ENCODE data around the gene RRM2.

RRM2 gene

DNA sequence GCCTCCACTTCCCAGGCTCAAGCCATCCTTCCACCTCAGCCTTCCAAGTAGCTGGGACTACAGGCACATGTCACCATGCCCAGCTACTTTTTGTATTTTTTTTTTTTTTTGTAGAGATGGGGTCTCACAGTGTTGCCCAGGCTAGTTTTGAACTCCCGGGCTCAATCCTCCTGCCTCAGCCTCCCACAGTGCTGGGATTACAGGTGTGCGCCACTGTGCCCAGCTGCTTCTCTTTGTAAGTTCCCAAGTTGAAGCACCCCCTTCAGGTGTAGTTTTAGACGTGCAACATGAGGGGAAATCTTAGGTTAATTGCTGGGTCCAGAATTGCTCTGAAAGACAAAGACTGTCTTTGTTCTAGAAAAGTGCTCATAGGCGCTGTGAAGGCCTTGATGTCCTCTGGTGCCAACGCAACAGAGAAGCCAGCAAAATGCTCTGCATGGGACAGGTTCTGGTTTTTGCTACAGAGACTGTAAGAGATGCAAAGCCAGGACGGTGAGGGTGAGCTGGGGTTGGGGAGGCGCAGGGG is 46.6 kb downstream of the RRM2 start:
- no peak overlapping the region for H3K4me3 ChIP-seq (ENCODE audit: low read length)
- H3K27me3 ChIP-seq (ENCODE audit: control insufficient read depth, insufficient read depth, low read length) = no peaks in the 10 kb centered on the region
- H3K36me3 ChIP-seq (ENCODE audit: insufficient read depth, low read length) = no peaks in the 10 kb centered on the region
- no peak overlapping the region for H3K9ac ChIP-seq (ENCODE audit: low read depth, low read length)
- H3K4me2 ChIP-seq (ENCODE audit: low read length) = no peak overlapping the region
- no peaks in the 10 kb centered on the region for H3K9me3 ChIP-seq (replicated peaks; ENCODE audit: low read length)
- H3K4me1 ChIP-seq (ENCODE audit: control insufficient read depth, insufficient read depth, low read length) = peaks cover 24% of the 10 kb centered on the region

GRCh38 chr2:10169581-10169980 is 47.0 kb downstream of the RRM2 start:
- H3K4me1 ChIP-seq (ENCODE audit: control insufficient read depth, insufficient read depth, low read length) = peaks cover 24% of the 10 kb centered on the region

DNA sequence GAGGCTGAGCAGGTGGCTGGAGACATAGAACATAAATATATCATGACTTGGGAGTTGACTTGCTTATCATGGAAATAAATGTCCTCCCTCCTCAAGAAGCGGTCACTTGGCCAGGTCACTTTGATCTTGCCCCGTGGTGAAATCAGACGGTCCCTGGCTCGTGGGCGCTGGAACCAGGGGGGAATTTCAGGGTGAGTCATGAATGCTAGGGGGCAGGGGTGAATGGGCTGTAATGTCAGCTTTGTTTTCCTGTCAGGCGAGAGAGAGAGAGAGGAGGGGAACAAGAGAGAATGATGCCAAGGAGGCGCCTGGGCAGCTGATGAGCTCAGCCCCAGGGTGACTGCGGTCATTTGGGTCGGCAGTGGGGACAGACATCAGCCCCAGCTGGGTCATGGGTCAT is 47.7 kb downstream of the RRM2 start:
- Histone ChIP-seq H3K4me2 (ENCODE audit: low read length) (peak overlapping the region; percentile 48), H3K9ac (ENCODE audit: low read depth, low read length) (no peak overlapping the region), H3K4me1 (ENCODE audit: control insufficient read depth, insufficient read depth, low read length) (peaks cover 24% of the 10 kb centered on the region), H3K9me3 (replicated peaks; ENCODE audit: low read length) (no peaks in the 10 kb centered on the region), H3K36me3 (ENCODE audit: insufficient read depth, low read length) (no peaks in the 10 kb centered on the region), H3K27me3 (ENCODE audit: control insufficient read depth, insufficient read depth, low read length) (no peaks in the 10 kb centered on the region), H3K4me3 (ENCODE audit: low read length) (no peak overlapping the region)

More at GRCh38 chr2:10169581-10169980, 47.0 kb downstream of the RRM2 start:
- H3K4me3 ChIP-seq (ENCODE audit: low read length) = no peak overlapping the region
- H3K4me2 ChIP-seq (ENCODE audit: low read length) = peak overlapping the region; percentile 48
- H3K27me3 ChIP-seq (ENCODE audit: control insufficient read depth, insufficient read depth, low read length) = no peaks in the 10 kb centered on the region
- no peaks in the 10 kb centered on the region for H3K9me3 ChIP-seq (replicated peaks; ENCODE audit: low read length)
- no peaks in the 10 kb centered on the region for H3K36me3 ChIP-seq (ENCODE audit: insufficient read depth, low read length)
- no peak overlapping the region for H3K9ac ChIP-seq (ENCODE audit: low read depth, low read length)

- no peaks in the 10 kb centered on the region for H3K9me3 ChIP-seq (replicated peaks; ENCODE audit: low read length)
- no peak overlapping the region for H3K4me2 ChIP-seq (ENCODE audit: low read length)
- H3K4me3 ChIP-seq (ENCODE audit: low read length) = no peak overlapping the region
- peaks cover 24% of the 10 kb centered on the region for H3K4me1 ChIP-seq (ENCODE audit: control insufficient read depth, insufficient read depth, low read length)
- H3K36me3 ChIP-seq (ENCODE audit: insufficient read depth, low read length) = no peaks in the 10 kb centered on the region
- no peaks in the 10 kb centered on the region for H3K27me3 ChIP-seq (ENCODE audit: control insufficient read depth, insufficient read depth, low read length)
- H3K9ac ChIP-seq (ENCODE audit: low read depth, low read length) = no peak overlapping the region
Observed at GRCh38 chr2:10171006-10171800, 48.7 kb downstream of the RRM2 start.

DNA sequence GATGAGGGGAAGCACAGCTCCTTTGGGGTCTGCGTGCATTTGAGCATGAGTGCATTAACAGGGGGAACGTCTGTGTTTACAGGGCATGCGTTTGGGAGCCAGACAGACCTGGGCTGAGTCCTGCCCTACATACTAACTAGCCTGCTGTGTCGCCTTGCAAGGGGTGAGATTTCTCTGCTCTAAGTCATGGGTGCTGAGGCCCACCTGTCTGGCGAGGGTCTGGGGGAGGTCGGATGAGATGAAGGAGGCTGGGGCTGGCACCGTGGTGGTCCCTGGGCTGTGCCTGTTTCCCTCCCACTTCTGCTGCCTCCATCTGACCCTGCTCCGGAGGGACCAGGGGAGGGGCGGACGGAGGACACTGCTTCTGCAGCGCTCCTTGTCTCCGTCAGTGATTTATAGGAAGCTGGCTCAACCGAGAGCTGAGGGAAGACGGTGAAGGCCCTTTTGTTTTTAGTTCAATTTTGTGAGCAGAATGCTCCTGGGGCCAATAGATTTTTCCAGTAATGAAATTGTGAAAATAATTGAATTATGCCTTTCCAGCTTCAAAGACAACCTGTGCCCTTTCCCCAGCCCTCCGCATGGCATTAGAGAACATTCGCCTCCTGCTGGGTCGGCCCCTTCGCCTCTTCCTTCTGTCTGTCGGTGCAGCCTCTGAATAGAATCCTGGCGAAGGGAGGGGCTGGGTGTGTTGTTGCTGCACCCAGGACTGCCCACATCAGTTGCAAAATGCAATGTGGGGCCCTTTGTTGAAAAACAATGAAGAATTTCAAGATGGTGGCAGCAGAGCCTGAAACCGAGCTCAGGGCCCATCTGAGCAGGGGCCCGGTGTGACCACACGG is 49.7 kb downstream of the RRM2 start:
- Histone ChIP-seq H3K9me3 (replicated peaks; ENCODE audit: low read length) (no peaks in the 10 kb centered on the region), H3K9ac (ENCODE audit: low read depth, low read length) (no peak overlapping the region), H3K4me3 (ENCODE audit: low read length) (no peak overlapping the region), H3K36me3 (ENCODE audit: insufficient read depth, low read length) (no peaks in the 10 kb centered on the region), H3K27me3 (ENCODE audit: control insufficient read depth, insufficient read depth, low read length) (no peaks in the 10 kb centered on the region), H3K4me2 (ENCODE audit: low read length) (no peak overlapping the region), H3K4me1 (ENCODE audit: control insufficient read depth, insufficient read depth, low read length) (peaks cover 24% of the 10 kb centered on the region)

DNA sequence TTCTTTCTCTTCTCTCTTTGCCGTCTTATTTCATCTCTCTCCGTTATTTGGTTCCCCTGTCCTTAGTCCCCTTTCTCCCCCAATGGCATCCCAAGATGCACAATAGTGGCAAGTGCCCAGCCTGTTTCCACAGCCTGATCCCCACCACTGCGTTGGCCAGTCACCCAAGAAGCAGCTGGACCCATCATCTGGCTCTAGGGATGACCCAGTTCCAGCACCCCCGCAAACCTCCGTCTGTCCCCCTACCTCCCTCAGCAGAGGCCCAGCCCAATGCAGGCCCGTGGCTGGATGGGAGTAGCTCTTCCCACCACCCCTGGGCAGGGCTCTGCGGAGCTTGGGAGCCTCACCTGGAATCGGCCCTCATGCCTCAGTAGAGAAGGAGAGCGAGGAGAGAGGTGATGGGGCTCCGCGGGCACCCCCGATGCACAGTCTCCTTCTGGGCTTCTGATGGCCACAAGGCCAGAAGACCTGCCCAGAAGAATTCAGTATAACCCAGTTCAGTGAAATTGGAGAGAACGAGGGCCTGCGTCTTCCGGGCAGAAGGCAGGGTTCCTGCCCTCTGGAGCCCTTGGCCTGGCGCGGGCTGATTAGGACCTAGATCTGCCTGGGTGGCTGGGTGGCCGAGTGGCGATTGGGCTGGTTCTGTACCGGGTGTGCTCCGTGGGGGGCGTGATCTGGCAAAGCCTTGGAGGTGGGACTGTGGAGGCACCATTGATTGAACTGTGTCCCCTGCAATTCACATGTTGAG is 50.9 kb downstream of the RRM2 start:
- no peak overlapping the region for H3K9ac ChIP-seq (ENCODE audit: low read depth, low read length)
- H3K27me3 ChIP-seq (ENCODE audit: control insufficient read depth, insufficient read depth, low read length) = no peaks in the 10 kb centered on the region
- no peak overlapping the region for H3K4me2 ChIP-seq (ENCODE audit: low read length)
- peaks cover 24% of the 10 kb centered on the region for H3K4me1 ChIP-seq (ENCODE audit: control insufficient read depth, insufficient read depth, low read length)
- no peak overlapping the region for H3K4me3 ChIP-seq (ENCODE audit: low read length)
- H3K36me3 ChIP-seq (ENCODE audit: insufficient read depth, low read length) = no peaks in the 10 kb centered on the region
- no peaks in the 10 kb centered on the region for H3K9me3 ChIP-seq (replicated peaks; ENCODE audit: low read length)

- Histone ChIP-seq H3K4me1 (ENCODE audit: control insufficient read depth, insufficient read depth, low read length) (peaks cover 24% of the 10 kb centered on the region), H3K27me3 (ENCODE audit: control insufficient read depth, insufficient read depth, low read length) (no peaks in the 10 kb centered on the region), H3K9me3 (replicated peaks; ENCODE audit: low read length) (no peaks in the 10 kb centered on the region), H3K4me2 (ENCODE audit: low read length) (no peak overlapping the region), H3K9ac (ENCODE audit: low read depth, low read length) (no peak overlapping the region), H3K36me3 (ENCODE audit: insufficient read depth, low read length) (no peaks in the 10 kb centered on the region), H3K4me3 (ENCODE audit: low read length) (no peak overlapping the region)
Observed at GRCh38 chr2:10174173-10174572, 51.6 kb downstream of the RRM2 start.

- Histone ChIP-seq H3K4me1 (ENCODE audit: control insufficient read depth, insufficient read depth, low read length) (peaks cover 12% of the 10 kb centered on the region), H3K4me2 (ENCODE audit: low read length) (no peak overlapping the region), H3K9me3 (replicated peaks; ENCODE audit: low read length) (no peaks in the 10 kb centered on the region), H3K4me3 (ENCODE audit: low read length) (no peak overlapping the region), H3K27me3 (ENCODE audit: control insufficient read depth, insufficient read depth, low read length) (no peaks in the 10 kb centered on the region), H3K9ac (ENCODE audit: low read depth, low read length) (no peak overlapping the region), H3K36me3 (ENCODE audit: insufficient read depth, low read length) (no peaks in the 10 kb centered on the region)
Observed at GRCh38 chr2:10175441-10175840, 52.9 kb downstream of the RRM2 start.

- no peak overlapping the region for H3K9ac ChIP-seq (ENCODE audit: low read depth, low read length)
- no peaks in the 10 kb centered on the region for H3K27me3 ChIP-seq (ENCODE audit: control insufficient read depth, insufficient read depth, low read length)
- H3K4me2 ChIP-seq (ENCODE audit: low read length) = no peak overlapping the region
- no peaks in the 10 kb centered on the region for H3K36me3 ChIP-seq (ENCODE audit: insufficient read depth, low read length)
- no peaks in the 10 kb centered on the region for H3K4me1 ChIP-seq (ENCODE audit: control insufficient read depth, insufficient read depth, low read length)
- H3K4me3 ChIP-seq (ENCODE audit: low read length) = no peak overlapping the region
- H3K9me3 ChIP-seq (replicated peaks; ENCODE audit: low read length) = no peaks in the 10 kb centered on the region
Observed at GRCh38 chr2:10178751-10179150, 56.2 kb downstream of the RRM2 start.

DNA sequence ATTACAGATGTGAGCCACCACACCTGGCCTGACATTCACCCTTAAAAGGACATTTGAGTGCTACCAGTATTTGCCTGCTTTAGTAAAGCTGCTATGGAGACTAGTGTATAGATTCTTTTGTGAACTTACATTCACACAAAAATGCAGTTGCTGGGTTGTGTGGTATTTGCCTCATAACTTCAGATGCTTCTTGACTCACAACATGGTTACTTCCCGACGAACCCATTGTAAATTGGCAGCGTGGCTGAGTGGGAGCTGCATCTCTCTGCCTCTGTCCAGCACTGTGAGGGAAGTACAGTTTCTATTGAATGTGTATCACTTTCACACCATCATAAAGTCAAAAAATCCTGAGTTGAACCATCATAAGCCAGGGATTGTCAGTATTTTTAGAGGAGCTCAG is 56.9 kb downstream of the RRM2 start:
- no peaks in the 10 kb centered on the region for H3K4me1 ChIP-seq (ENCODE audit: control insufficient read depth, insufficient read depth, low read length)
- H3K27me3 ChIP-seq (ENCODE audit: control insufficient read depth, insufficient read depth, low read length) = no peaks in the 10 kb centered on the region
- H3K9me3 ChIP-seq (replicated peaks; ENCODE audit: low read length) = no peaks in the 10 kb centered on the region
- no peak overlapping the region for H3K9ac ChIP-seq (ENCODE audit: low read depth, low read length)
- H3K4me2 ChIP-seq (ENCODE audit: low read length) = no peak overlapping the region
- no peaks in the 10 kb centered on the region for H3K36me3 ChIP-seq (ENCODE audit: insufficient read depth, low read length)
- H3K4me3 ChIP-seq (ENCODE audit: low read length) = no peak overlapping the region

- H3K4me2 ChIP-seq (ENCODE audit: low read length) = no peak overlapping the region
- H3K9me3 ChIP-seq (replicated peaks; ENCODE audit: low read length) = no peaks in the 10 kb centered on the region
- no peak overlapping the region for H3K9ac ChIP-seq (ENCODE audit: low read depth, low read length)
- no peaks in the 10 kb centered on the region for H3K36me3 ChIP-seq (ENCODE audit: insufficient read depth, low read length)
- peaks cover 3% of the 10 kb centered on the region for H3K4me1 ChIP-seq (ENCODE audit: control insufficient read depth, insufficient read depth, low read length)
- H3K4me3 ChIP-seq (ENCODE audit: low read length) = no peak overlapping the region
- no peaks in the 10 kb centered on the region for H3K27me3 ChIP-seq (ENCODE audit: control insufficient read depth, insufficient read depth, low read length)
Observed at GRCh38 chr2:10180229-10180628, 57.7 kb downstream of the RRM2 start.
